GM19467 (cell line): ENCODE data around the gene EIF3K.
"Not testable (repeated sequence)": the region's sequence is repeated elsewhere in the genome, so short reads cannot be mapped to it uniquely, and the experiment has no call there.

Experiments used
- ATAC-seq: cut with Tn5 transposase; IDR thresholded peaks from one replicate; pipeline ENCODE4 v1.9.1; 2021; ENCODE audit warnings: mild to moderate bottlenecking, moderate library complexity; ENCODE audit not compliant: unreplicated experiment

The EIF3K gene

DNA sequence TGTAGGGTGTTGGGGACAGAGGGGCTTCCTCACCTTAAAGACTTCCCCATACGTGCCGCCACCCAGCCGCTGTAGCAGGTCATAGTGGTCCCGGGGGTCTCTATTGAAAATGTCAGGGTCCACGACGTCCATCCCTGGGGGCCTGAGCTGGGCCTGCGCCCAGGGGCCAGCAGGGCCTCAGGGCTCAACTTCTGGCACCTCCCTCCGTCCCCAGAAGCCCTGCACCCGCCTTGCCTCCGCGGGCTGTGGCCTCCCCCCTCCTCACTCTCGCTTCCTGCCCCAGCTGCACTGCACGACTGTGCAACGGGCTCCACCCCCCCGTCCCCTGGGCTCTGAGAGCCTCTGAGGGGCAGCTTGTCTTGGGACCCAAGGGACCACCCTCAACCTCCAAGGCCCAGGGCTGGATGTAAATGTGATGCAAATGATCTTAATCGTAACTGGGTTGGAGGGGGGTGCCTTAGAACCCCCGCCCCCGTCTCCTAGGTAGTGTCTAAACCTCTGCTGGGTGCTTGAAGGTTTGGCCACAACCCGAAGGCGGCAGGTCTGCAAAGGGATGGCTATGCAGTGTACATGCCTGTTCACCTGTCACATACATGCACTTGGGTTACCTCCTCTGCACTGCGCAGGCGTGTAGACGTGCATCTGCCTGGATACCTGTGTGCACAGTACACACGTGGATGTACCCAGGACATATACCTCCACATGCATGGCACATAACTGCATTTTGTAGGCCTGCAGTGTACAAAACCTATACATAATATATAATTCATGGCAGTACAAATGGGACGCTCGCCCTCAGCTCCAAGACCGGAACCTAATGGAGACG, 1.0 kb upstream of the EIF3K start, which contains the start of gene MAP4K1:
Gene MAP4K1 (minus strand): TSS at position 190 of the 826 bp plus-strand sequence. CDS start 58 bp downstream, at position 132.
- ATAC-seq, result peak; percentile 68

DNA sequence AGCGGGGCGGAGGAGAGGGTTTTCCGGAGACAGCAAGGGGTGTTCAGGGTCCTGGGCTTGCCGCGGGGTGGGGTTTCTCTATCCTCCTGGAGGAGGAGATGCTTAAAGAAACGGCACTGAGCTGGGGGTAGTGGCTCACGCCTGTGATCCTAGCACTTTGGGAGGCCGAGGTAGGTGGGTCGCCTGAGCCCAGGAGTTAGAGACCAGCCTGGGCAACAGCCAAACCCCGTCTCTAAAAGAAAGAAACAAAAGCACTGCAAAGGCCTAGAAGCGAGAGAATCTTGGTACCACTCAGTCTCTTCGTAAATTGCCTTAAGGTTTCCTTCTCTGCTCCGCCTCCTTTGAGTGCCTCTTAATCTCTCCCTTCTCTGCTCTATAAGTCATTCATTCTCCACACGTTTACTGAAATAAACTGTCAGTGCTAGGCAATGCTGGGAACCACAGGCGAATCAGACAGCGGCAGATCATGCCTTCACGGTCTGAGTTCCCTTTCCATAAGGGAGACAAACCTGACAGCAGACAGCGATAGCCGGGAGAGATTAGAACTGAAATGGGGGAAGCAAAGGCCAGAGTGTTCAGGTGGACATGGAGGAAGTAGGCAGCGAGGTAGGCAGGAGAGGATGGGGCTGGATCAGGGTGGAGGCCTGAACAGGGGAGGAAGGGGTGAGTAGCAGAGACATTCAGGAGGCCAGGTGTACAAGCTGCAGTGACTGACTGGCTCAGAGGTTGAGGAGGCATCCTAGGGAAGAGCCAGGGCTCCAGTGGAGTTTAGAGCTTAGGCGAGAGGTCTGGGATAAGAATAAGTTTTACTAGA, 580 bp downstream of the EIF3K start:
- no peak for ATAC-seq

DNA sequence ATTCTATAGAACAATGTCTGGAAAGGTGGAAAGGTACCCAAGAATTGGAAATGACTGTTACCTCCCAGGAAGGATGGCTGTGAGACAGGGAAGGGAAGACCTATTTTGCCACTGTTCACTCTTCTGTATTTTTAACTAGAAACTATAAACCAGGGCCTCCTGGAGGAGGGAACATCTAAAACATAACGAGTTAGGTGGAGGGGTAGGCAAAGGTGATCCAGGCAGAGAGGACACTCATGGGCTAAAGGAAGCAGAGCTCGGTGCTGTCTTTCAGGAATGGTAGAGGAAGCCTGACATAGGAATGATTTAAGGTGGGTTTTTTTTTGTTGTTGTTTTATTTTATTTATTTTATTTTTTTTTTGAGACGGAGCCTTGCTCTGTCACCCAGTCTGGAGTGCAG, 5.8 kb downstream of the EIF3K start:
- no peak for ATAC-seq

DNA sequence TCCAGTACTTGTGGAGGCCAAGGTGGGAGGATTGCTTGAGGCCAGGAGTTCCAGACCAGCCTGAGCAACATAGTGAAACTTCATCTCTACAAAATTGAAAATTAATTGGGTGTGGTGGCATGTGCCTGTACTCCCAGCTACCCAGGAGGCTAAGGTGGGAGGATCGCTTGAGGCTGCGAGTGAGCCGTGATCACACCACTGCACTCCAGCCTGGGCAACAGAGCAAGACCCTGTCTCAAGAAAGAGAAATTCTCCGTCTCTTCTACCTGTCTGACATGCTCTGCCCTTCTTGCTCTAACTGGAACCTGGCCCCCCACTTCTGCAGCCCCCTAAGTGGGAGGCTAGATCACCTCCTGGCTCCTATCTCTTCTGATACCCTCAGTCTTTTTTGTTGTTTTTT, 7.4 kb downstream of the EIF3K start:
- no peak for ATAC-seq

DNA sequence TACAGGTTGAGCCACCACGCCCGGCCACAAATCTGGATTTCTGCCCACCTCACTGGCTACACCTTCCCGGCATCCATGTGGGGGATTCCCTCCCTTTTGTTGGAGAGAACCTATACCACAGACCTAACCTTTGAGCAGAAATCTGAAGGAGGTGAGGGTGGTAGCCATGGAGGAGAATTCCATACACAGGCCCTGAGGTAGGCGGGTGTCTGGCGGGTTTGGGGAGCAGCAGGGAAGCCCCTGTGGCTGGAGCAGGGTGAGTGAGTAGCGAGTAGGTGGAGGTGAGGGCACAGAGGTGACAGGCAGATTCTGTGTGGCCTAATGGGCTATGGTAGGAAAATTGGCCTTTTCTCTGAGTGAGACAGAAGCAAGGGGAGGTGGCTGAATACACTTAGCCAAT, 10.6 kb downstream of the EIF3K start:
- no peak for ATAC-seq

DNA sequence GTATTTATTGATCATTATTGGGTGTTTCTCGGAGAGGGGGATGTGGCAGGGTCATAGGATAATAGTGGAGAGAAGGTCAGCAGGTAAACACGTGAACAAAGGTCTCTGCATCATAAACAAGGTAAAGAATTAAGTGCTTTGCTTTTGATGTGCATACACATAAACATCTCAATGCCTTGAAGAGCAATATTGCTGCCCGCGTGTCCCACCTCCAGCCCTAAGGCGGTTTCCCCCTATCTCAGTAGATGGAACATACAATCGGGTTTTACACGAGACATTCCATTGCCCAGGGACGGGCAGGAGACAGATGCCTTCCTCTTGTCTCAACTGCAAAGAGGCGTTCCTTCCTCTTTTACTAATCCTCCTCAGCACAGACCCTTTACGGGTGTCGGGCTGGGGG, 12.3 kb downstream of the EIF3K start:
- ATAC-seq, result not testable (repeated sequence)

DNA sequence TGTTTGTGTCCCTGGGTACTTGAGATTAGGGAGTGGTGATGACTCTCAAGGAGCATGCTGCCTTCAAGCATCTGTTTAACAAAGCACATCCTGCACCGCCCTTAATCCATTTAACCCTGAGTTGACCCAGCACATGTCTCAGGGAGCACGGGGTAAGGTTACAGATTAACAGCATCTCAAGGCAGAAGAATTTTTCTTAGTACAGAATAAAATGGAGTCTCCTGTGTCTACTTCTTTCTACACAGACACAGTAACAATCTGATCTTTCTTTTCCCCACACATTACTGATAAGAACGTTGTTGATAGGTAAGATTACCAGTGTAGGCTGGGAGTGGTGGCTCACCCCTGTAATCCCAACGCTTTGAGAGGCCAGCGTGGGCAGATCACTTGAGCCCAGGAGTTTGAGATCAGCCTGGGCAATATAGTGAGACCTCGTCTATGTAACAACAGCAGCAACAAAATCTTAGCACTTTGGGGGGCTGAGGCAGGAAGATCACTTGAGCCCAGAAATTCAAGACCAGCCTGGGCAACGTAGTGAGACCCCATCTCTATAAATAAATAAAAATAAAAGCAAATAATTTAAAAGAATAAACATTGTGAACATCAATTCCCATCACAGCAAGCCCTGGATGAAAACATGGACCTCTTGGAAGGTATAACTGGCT, 13.0 kb downstream of the EIF3K start:
- not testable (repeated sequence) for ATAC-seq

DNA sequence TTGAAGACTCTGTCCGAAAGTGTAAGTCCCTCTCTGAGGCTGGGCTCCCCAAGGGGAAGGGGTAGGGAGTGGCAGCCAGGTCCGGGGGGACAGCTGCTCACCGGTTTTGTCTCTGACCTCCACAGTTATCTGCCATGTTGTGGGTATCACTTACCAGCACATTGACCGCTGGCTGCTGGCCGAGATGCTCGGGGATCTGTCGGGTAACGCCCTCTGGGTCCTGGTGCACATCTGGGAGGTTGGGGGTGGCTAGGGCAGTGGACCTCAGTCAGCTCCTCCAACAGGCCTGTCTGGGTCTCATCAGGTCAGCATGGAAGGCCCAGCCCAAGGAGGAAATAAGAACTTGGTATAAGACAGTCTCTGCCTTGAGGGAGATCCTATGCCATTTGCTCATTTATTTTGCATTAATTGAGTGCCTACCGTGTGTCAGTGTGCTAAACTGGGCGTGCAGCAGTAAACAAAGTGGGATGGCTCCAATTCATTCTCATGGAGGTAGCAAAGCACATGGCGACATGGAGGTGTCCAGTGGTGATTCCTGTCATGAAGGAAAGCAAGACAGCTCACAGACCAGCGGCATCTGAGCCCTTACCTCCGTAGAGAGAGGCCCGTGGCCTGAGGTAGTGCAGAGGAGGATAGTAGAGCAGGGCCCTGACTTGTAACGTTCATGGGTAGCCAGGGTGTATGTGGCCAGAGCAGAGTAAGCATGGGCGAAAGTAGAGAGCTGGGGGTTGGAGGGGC, 13.7 kb downstream of the EIF3K start:
- ATAC-seq, result no peak

DNA sequence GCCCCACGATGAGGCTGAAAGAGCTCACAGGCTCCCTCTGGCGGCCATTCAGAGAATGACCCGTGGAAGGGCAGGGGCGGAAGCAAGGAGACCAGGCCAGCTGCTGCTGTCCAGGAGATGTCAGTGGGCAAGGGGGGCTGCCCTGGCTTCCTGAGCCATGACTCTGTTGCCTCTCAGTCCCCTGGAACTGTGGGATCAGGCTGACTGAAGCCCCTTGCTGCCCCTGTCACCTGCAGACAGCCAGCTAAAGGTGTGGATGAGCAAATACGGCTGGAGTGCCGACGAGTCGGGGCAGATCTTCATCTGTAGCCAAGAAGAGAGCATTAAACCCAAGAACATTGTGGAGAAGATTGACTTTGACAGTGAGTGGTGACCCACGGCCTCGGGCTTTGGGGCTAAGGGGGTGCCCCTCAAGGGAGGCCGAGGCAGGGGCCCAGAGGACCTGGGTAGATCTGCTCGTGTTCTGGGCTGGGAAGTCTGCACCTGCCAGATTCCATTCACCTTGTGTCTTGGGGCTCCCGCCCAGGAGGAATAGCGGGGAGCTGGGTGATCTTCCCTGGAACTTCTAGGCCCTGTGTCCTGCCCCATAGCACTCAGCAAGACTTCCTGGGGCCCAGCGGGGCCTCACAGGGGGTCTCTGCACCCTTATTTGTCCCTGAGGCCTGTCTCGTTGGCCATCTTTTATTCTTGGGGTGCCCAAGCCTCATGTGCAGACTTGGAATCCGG, 15.9 kb downstream of the EIF3K start:
- no peak for ATAC-seq

DNA sequence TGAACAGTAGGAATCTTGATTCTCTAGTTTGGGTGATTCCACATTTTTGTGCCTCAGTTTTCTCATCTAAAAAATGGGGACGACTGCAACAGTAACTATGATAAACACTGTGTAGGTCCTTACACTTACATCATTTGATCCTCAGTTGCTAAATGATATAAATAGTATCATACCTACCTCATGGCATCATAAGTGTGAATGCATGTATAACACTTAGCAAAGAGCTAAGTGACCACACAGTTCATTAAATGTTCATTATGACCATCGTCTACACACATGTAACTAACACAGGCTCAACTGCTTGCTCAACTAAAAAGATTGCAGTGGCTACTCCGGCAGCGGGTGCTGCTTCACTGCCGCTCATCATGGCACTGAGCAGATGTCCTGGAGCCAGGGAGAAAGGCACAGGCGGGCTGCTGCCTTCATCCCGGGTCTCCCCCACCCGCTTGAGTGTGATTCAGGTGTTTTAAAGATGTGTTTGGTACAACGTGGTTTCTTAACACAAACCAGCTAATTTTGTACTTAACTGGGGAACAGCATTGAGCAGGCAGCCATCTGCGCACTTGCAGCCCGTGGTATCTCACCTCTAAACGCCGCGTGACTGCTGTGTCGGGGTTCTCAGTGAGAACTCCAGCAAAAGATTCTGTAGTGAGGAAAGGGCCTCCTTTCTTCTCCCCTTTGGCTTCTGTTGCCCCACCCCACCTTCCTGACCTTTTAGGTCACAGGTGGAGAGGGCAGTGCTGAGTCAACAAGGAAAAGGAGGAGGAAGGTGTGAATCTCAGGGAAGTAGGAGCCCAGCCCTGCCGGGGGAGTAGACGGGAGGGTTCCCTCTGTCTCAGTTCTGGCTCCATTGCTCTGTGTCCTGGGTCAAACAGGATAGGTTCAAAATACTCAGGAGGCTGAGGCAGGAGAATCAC, 16.8 kb downstream of the EIF3K start:
- ATAC-seq, result no peak

DNA sequence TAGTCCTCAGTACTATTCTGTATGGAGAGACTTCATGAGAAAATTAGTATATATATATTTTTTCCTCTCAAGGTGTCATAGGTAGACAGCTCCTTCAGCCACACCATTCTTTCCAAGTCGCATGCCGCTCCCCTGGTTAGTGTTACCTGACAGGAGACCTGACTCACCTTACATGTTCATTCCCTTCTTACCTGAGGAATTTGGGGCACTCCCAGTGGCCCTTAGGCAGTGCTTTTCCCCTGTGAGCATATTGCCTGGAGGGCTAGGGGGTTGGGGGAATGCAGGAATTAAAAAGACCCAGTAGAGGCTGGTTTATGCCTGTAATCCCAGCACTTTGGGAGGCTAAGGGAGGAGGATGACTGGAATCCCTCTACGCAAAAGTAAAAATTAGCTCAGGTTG, 19.5 kb downstream of the EIF3K start:
- no peak for ATAC-seq

DNA sequence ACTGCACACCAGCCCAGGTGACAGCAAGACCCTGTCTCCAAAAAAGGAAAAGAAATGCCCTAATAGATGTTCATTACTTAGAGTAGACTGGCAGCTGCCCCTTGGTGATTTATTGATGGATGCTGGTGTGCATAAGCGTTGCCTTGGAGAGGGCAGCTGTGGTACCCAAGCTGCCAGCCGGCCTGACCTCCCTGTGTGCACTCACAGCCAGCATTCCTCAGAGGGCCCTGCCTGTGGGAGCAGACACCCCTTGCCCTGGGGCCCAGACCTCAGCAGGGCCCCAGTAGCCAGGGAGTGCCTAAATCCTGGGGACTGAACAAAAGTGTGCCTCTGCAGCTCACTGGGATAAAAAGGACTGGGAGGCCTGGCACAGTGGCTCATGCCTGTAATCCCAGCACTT, 20.7 kb downstream of the EIF3K start:
- ATAC-seq, result no peak

DNA sequence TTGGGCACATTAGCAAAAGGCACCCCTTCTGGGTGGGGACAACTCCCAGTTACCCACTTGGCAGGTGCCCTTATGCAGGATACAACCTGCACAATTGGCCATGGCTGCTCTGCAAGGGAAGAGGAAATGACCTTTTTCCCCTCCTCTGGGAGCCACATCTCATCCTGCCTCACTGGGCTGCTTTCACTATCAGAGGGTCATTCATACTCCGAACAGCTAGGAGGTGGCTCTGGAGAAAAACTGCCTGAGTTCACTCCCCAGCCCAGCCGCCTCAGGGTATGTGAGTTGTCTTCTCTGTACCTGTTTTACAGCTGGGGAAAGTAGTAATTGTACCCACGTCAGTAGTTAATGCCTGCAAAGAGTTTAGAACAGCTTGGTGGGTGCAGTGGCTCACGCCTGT, 21.4 kb downstream of the EIF3K start:
- ATAC-seq, result no peak

DNA sequence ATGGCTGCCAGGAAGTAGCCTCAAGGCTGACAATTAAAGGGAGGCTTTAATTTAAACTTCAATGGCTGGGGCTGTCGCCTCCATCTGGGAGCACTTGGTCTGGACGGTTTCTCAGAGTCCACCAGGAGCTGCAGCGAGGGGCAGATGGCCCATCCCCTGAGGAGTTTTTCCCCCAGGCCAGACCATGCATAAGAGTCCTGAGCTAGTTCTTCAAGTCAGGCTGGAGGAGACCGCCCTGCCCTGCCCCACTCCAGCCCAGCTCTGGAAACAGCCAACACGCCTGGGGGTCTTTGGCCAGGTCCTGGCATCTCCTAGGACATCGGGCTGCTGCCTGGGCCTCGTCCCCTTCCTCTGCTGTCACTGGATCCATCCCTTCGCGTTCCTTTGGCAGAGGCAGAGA, 23.2 kb downstream of the EIF3K start:
- no peak for ATAC-seq

DNA sequence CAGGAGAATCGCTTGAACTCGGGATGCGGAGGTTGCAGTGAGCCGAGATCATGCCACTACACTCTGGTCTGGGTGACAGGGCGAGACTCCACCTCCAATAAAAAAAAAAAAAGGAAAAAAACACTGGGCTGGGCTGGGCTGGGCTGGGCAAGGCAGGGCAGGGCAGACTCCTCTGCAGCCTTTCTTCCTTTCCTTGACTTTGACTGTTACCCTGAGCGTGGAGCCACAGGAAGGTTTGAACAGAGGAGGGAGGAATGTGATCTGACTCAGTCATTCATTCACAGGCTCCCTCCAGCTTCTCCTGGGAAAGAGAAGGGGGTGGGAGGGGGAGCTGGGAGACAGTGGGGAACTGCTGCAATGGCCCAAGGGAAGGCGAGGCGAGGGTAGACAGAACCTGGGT, 25.7 kb downstream of the EIF3K start:
- no peak for ATAC-seq

DNA sequence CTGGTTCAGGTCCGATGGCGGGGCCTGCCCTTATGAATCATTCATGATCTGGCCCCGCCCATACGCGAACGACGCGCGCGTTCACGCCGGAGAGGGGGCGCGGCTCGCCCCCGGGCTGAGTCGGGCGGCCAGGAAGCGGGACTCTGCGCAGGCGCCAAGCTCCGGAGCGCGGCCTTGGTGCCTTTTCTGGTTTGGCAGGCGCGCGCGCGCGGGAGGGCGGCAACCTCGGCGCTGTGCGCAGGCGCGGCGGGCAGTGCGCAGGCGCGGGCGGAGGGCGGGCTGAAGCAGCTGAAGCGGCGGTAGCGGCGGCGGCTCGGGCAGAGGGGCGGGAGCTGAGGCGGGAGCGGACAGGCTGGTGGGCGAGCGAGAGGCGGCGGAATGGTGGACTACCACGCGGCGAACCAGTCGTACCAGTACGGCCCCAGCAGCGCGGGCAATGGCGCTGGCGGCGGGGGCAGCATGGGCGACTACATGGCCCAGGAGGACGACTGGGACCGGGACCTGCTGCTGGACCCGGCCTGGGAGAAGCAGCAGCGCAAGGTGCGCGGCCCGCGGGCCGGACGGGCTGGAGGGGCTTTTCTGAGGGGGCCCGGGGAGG, 28.5 kb downstream of the EIF3K start, which contains the start of gene ACTN4:
Gene ACTN4 (plus strand): TSS at position 282 of the 598 bp plus-strand sequence. CDS start 97 bp downstream, at position 379.
- peak; percentile 87 for ATAC-seq

DNA sequence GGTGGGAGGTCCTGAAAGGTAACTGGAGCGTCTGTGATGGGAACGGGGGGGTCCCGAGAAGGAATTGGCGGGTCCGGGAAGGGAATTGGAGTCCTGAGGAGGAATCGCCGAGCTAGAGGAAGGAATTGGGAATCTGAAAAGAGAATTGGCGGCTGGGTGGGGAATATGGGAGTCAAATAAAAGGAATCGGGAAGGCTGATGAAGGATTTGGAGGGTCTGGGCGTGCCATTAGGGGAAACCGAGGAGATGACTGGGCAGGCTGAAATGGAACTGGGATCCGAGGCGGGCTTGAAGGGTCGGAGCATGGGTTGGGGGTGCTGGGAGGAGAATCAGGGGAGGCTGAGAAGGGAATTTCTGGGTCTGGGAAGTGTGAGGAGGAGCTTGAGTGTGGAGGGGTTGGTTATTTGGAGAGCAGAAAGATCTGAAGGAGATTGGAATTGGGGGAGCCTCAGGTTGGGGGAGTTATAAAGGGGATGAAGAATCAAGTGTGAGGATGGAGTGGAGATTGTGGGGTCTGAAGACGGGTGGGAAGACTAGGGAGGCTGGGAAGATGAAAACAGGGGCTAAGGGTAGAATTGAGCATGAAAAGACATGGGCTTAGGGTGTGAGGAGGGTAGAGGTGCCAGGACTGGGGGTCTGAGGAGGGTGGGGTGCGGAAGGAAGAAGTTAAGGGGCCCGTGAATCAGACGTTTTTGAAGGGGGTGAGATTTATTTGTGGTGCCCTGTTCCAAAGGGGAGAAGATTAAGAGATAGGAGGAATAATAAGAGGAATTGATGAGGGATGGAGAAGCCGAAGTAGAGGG, 29.2 kb downstream of the EIF3K start:
- no peak for ATAC-seq
